ENCODE data around the gene ANKRD12.

GRCh38 chr18:9281780-9282179 is 145.2 kb downstream of the ANKRD12 start:
- TF ChIP-seq BCL11B (tag by site-specific recombination; IDR thresholded peaks at IDR 0.05; ENCODE audit: low read depth) = no peak
- TF ChIP-seq TCF7L2 (IDR thresholded peaks at IDR 0.05; ENCODE audit: borderline replicate concordance, low read depth, low read length) = no peak
- TF ChIP-seq CTCF (tag by site-specific recombination; IDR thresholded peaks at IDR 0.05) = no peak
- TF ChIP-seq ZNF274 (IDR thresholded peaks at IDR 0.05; ENCODE audit: low read length) = no peak
- TF ChIP-seq ZNF274 (tag by site-specific recombination; IDR thresholded peaks at IDR 0.05; ENCODE audit: borderline replicate concordance) = no peak
- no peak for TF ChIP-seq ZBTB11 (tag by site-specific recombination; conservative IDR thresholded peaks at IDR 0.05; ENCODE audit: low read depth)
- no peak for TF ChIP-seq ATF2 (tag by site-specific recombination; IDR thresholded peaks at IDR 0.05; ENCODE audit: low read depth)
- TF ChIP-seq, protein P1, sequence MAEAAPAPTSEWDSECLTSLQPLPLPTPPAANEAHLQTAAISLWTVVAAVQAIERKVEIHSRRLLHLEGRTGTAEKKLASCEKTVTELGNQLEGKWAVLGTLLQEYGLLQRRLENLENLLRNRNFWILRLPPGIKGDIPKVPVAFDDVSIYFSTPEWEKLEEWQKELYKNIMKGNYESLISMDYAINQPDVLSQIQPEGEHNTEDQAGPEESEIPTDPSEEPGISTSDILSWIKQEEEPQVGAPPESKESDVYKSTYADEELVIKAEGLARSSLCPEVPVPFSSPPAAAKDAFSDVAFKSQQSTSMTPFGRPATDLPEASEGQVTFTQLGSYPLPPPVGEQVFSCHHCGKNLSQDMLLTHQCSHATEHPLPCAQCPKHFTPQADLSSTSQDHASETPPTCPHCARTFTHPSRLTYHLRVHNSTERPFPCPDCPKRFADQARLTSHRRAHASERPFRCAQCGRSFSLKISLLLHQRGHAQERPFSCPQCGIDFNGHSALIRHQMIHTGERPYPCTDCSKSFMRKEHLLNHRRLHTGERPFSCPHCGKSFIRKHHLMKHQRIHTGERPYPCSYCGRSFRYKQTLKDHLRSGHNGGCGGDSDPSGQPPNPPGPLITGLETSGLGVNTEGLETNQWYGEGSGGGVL (tag by site-specific recombination; IDR thresholded peaks at IDR 0.05) = no peak

All from HEK293 (cell line).